ENCODE results near the gene PUSL1.

PUSL1 gene

DNA sequence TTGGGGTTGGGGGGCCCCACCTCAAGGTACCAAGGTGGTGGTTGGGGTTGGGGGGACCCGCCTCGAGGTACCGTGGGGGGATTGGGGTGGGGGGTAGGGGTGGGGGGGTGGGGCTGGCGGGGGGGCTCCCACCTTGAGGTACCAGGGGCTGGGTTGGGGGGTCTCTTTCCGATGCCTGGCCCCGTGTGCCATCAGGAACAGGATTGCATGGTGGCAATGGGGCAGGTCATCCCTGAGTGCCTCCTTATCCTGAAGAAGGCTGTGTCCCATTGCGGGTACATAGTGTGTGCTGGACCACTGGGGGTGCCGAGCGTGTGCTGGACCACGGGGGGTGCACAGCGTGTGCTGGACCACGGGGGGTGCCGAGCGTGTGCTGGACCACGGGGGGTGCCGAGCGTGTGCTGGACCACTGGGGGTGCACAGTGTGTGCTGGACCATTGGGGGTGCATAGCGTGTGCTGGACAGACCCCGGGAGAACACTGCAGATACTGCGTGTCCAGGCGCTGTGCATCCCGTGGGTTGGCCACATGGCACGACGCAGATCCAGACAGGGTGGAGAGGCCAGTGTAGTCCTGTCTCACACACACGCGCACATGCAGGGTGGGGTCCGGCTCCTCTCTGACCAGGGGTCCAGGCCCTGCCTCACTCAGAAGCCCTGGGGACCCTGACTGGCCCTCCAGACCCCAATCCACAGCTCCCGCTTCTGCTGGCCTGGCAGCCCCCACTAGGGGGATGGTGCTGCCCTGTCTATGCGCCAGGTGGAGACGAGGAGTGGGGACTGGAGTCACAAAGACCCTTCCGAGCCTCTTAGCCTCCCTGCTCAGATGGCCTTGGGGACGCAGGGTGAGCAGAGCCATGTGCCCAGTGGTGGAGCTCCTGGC lies 23.9 kb upstream of the PUSL1 start:
- H3K4me3 ChIP-seq (replicated peaks; ENCODE audit: low read depth, low read length): no peak overlapping the region
- no peak for TF ChIP-seq CTCF (IDR thresholded peaks at IDR 0.05; ENCODE audit: low read depth, low read length, missing control alignments)
- no peak for DNase-seq (ENCODE audit: extremely low read depth, low read depth)

GRCh38 chr1:1285102-1285571 lies 23.3 kb upstream of the PUSL1 start:
- no peak for DNase-seq (ENCODE audit: extremely low read depth, low read depth)
- no peak overlapping the region for H3K4me3 ChIP-seq (replicated peaks; ENCODE audit: low read depth, low read length)
- TF ChIP-seq CTCF (IDR thresholded peaks at IDR 0.05; ENCODE audit: low read depth, low read length, missing control alignments): no peak

GRCh38 chr1:1285611-1286311 lies 22.6 kb upstream of the PUSL1 start:
- no peak for DNase-seq (ENCODE audit: extremely low read depth, low read depth)
- no peak for TF ChIP-seq CTCF (IDR thresholded peaks at IDR 0.05; ENCODE audit: low read depth, low read length, missing control alignments)
- H3K4me3 ChIP-seq (replicated peaks; ENCODE audit: low read depth, low read length): no peak overlapping the region

DNA sequence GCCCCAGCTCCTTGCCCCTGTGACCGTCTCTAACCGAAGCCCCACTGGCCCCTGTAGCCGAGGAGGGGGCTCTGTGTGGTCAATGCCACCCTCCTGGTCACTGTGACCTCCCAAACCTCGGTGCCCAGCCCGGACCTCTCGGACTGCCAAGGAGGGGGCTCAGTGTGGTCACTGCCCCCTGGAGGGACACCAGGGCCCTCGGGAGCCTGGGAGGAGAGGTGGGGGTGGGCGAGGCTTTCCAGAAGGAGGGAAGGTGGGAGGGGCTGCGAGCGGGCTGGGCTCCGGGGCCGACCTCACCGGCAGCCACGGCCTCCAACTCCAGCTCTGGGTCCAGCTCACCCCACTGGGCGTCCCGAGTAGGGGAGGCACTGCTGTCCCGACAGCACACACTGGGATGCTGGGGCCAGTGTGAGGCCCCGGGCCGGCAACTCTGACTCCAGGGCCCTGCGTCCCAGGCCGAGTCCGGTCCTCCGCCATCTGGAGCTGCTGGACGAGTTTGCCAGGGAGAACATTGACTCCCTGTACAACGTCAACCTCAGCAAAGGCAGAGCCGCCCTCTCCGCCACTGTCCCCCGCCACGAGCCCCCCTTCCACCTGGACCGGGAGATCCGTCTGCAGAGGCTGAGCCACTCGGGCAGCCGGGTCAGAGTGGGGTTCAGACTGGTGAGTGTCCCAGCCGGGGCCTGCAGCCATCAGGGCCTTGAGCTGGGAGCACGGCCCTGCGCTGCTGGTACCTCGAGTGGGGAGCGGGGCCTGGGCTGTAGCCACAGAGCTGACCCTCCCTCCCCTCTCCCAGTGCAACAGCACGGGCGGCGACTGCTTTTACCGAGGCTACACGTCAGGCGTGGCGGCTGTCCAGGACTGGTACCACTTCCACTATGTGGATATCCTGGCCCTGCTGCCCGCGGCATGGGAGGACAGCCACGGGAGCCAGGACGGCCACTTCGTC lies 21.8 kb upstream of the PUSL1 start:
- no peak overlapping the region for H3K4me3 ChIP-seq (replicated peaks; ENCODE audit: low read depth, low read length)
- TF ChIP-seq CTCF (IDR thresholded peaks at IDR 0.05; ENCODE audit: low read depth, low read length, missing control alignments): no peak
- no peak for DNase-seq (ENCODE audit: extremely low read depth, low read depth)

DNA sequence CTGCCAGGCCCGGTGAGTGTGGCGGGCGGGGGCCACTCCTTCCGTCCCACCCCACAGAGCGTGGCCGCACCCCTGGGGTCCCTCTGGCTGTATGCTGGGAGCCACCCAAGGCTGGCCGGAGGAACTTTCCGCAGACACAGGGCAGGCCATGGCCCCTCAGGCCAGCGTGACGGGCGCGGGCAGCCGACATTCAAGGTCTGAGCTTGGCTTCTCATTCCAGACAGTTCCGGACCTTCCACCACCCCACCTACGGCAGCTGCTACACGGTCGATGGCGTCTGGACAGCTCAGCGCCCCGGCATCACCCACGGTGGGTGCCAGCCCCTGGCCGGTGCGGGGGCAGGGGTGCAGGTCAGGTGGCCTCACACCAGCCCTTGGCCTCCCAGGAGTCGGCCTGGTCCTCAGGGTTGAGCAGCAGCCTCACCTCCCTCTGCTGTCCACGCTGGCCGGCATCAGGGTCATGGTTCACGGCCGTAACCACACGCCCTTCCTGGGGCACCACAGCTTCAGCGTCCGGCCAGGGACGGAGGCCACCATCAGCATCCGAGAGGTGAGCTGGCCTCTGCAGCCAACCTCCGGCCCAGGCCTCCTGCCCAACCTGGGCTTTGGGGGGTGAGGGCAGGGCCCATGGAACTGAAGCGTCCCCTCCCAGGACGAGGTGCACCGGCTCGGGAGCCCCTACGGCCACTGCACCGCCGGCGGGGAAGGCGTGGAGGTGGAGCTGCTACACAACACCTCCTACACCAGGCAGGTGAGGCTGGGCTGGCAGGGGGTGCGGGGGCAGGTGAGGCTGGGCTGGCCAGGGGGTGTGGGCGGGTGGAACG lies 20.9 kb upstream of the PUSL1 start:
- no peak for TF ChIP-seq CTCF (IDR thresholded peaks at IDR 0.05; ENCODE audit: low read depth, low read length, missing control alignments)
- no peak overlapping the region for H3K4me3 ChIP-seq (replicated peaks; ENCODE audit: low read depth, low read length)
- no peak for DNase-seq (ENCODE audit: extremely low read depth, low read depth)

Measured in HFF-Myc (cell line).